Skeletal muscle tissue (tissue), 4 donors: ENCODE measurements around the gene SLC36A1. TPM values are rescaled to one million over a fixed set of nuclear protein-coding genes. Genes with fewer than 3 reads are reported as not detected.

ENCODE experiments used
- H3K27ac ChIP-seq: one replicate; pipeline ENCODE4 v1.7.0; 2013; ENCODE audit warnings: mild to moderate bottlenecking, low read depth, low read length, inconsistent platforms
- H3K27me3 ChIP-seq, 3 donors: one replicate each; pipeline ENCODE4 v1.7.0; 2013; ENCODE audit warnings: low read length in 3 of 3; ENCODE audit not compliant: control insufficient read depth in 3 of 3, insufficient read depth in 3 of 3
- H3K36me3 ChIP-seq, 3 donors: one replicate each; pipeline ENCODE4 v1.7.0; 2013; ENCODE audit warnings: low read length in 3 of 3; ENCODE audit not compliant: control insufficient read depth in 3 of 3, insufficient read depth in 3 of 3
- H3K4me1 ChIP-seq, 3 donors: one replicate each; pipeline ENCODE4 v1.7.0; 2013; ENCODE audit warnings: low read length in 3 of 3, mild to moderate bottlenecking in 3 of 3; ENCODE audit not compliant: control insufficient read depth in 3 of 3, insufficient read depth in 3 of 3
- H3K4me3 ChIP-seq, 3 donors: one replicate each; pipeline ENCODE4 v1.7.0; 2013; ENCODE audit warnings: low read length in 3 of 3
- H3K9ac ChIP-seq, 3 donors: one replicate each; pipeline ENCODE4 v1.7.0; 2013; ENCODE audit warnings: low read length in 3 of 3, mild to moderate bottlenecking in 3 of 3, moderate library complexity in 2 of 3, low read depth in 1 of 3
- H3K9me3 ChIP-seq, 3 donors: one replicate each; pipeline ENCODE4 v1.7.0; 2013; ENCODE audit warnings: low read length in 3 of 3; ENCODE audit not compliant: control insufficient read depth in 3 of 3
- total RNA-seq: library from RNA; depleted of rRNA; stranded (reverse); fragments of >200 nt; gene quantifications from one replicate; pipeline ENCODE4 v1.2.3, GENCODE V29; 2014
- donor health status: Osteomylitis.

SLC36A1 gene
- total RNA-seq, 1 donor from 2014 or later = 8.9 TPM

DNA sequence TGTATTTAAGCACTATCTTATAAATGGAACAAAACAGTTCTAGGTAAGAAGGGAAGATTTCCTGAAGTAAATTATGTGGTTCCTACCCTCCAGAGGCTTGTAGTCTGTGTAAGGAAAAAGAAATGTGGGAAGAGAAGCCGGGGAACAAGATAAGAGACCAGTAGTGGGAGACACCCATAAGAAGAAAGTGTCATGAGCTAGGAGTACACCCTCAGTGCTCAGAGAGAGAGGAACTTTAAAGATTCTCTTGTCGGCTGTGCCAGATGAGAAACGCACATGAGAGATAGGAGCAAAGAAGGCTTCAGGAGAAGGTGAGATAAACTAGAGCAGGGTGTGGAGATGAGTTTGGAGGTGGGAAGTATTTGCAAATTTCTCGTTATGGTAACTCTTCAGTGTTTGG lies 18.1 kb downstream of the SLC36A1 start:
- H3K4me1 ChIP-seq = peaks cover 0 to 3% (median 0%) of the 10 kb centered on the region in 3 donors
- no peak overlapping the region for H3K4me3 ChIP-seq
- H3K9me3 ChIP-seq = no peaks in the 10 kb centered on the region
- no peak overlapping the region for H3K9ac ChIP-seq
- peaks cover 28 to 35% (median 29%) of the 10 kb centered on the region in 3 donors for H3K36me3 ChIP-seq
- H3K27me3 ChIP-seq = no peaks in the 10 kb centered on the region
- no peak overlapping the region for H3K27ac ChIP-seq

DNA sequence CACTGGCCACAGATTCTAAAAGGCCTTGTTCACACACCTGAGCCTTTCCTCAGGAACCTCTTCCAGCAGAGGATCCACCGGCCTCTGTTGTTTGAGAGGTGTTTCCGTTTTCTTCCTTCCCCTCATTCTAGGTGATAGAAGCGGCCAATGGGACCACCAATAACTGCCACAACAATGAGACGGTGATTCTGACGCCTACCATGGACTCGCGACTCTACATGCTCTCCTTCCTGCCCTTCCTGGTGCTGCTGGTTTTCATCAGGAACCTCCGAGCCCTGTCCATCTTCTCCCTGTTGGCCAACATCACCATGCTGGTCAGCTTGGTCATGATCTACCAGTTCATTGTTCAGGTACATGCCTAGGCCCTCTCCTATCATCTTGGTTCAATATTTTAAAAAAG lies 20.2 kb downstream of the SLC36A1 start:
- Histone ChIP-seq H3K4me1 (peaks cover 0 to 3% (median 0%) of the 10 kb centered on the region in 3 donors), H3K9ac (no peak overlapping the region), H3K27me3 (no peaks in the 10 kb centered on the region), H3K36me3 (peaks cover 29 to 35% (median 31%) of the 10 kb centered on the region in 3 donors), H3K9me3 (no peaks in the 10 kb centered on the region), H3K4me3 (no peak overlapping the region), H3K27ac (no peak overlapping the region)

- no peak overlapping the region for H3K4me3 ChIP-seq
- peaks cover 27 to 39% (median 28%) of the 10 kb centered on the region in 3 donors for H3K36me3 ChIP-seq
- H3K27ac ChIP-seq = no peak overlapping the region
- no peak overlapping the region for H3K9ac ChIP-seq
- no peaks in the 10 kb centered on the region for H3K4me1 ChIP-seq
- no peaks in the 10 kb centered on the region for H3K27me3 ChIP-seq
- H3K9me3 ChIP-seq = no peaks in the 10 kb centered on the region
Measured at GRCh38 chr5:151469386-151469785, 22.0 kb downstream of the SLC36A1 start.

DNA sequence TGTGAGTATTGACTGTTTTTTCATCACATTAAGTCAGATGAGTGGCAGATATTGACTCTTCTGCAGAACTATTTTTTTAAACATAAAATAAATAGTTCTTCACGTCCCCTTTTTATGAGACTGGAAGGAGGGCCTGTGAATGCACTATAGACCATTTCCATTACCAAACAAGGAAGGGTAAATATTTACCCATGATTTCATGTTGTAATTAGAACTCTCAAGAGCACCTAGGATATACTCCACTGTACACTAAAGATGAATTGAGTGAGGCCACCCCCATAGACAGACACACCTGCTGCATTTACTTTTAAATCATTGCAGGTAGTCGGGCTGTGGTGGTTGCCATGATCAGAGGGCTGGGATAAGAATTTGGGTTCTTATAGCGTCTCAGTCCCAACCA lies 22.6 kb downstream of the SLC36A1 start:
- Histone ChIP-seq H3K4me1 (peaks cover 0 to 1% (median 0%) of the 10 kb centered on the region in 3 donors), H3K36me3 (peaks cover 21 to 32% (median 24%) of the 10 kb centered on the region in 3 donors), H3K4me3 (no peak overlapping the region), H3K9me3 (no peaks in the 10 kb centered on the region), H3K27me3 (no peaks in the 10 kb centered on the region), H3K27ac (no peak overlapping the region), H3K9ac (no peak overlapping the region)

DNA sequence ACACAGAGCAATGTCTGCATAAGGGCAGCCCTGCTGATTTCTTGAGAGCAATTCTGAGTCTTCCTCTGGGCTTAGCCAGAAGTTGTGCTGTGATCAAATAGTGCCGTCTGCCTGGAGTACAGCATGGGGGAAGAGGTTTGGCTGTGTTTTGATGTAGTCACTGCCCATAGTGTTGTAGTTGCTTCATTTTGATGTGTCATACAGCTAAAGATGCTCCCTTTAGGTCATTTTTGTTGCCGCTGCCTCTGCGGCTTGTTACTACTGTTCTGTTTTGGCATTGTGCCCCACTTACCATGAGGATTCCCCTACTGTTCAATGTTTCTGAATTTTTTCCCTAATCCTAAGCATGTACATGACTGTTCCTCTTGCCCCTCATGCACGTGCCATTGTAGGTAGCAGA lies 23.0 kb downstream of the SLC36A1 start:
- peaks cover 17 to 29% (median 19%) of the 10 kb centered on the region in 3 donors for H3K36me3 ChIP-seq
- H3K4me1 ChIP-seq = peaks cover under 1 to 6% (median under 1%) of the 10 kb centered on the region in 3 donors
- no peaks in the 10 kb centered on the region for H3K27me3 ChIP-seq
- no peak overlapping the region for H3K4me3 ChIP-seq
- H3K9ac ChIP-seq = no peak overlapping the region
- H3K27ac ChIP-seq = no peak overlapping the region
- no peaks in the 10 kb centered on the region for H3K9me3 ChIP-seq

DNA sequence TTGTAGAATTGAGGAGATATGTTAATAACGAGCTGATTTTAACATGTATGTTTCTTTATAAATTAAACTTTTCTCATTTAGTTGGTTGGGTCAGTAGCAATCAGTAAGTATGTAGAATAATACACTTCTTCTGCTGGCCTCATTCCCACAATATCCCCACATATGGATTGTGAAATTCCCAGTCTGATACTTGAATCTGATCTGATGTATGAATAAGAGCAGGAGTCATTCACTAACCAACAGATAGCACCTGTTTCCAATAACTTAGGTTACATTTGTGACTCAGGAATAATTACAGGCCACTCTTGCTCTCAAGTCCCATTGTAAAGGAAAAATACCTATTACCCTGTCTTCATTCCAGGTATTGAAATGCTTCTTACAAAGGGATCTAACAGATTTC lies 23.9 kb downstream of the SLC36A1 start:
- Histone ChIP-seq H3K4me1 (peaks cover 8 to 14% (median 9%) of the 10 kb centered on the region in 3 donors), H3K4me3 (no peak overlapping the region), H3K9me3 (no peaks in the 10 kb centered on the region), H3K9ac (no peak overlapping the region), H3K36me3 (peaks cover 15 to 33% (median 16%) of the 10 kb centered on the region in 3 donors), H3K27ac (no peak overlapping the region), H3K27me3 (no peaks in the 10 kb centered on the region)

- Histone ChIP-seq H3K36me3 (peaks cover 20 to 35% (median 25%) of the 10 kb centered on the region in 3 donors), H3K9ac (no peak overlapping the region), H3K9me3 (no peaks in the 10 kb centered on the region), H3K4me3 (no peak overlapping the region), H3K27ac (no peak overlapping the region), H3K4me1 (peaks cover 15 to 27% (median 20%) of the 10 kb centered on the region in 3 donors), H3K27me3 (no peaks in the 10 kb centered on the region)
Measured at GRCh38 chr5:151474799-151475198, 27.4 kb downstream of the SLC36A1 start.

DNA sequence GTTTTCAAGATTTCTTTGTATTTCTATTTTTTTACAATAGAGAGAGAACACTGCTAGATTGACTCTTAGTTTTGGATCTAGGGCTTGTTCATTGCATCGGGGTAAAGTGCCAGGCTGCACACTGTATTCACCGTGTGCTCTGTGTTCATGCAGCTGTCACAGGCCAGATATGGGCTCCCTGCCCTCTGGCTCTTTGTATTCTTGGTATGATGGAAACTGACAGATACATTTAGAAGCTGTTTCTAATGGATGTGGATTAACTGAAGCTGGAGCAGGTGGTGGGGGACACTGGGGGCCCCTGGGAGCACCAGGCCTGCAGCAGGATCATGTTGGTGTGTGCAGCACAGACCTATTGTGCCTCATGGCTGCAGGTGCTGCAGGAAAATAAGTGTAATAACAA lies 28.0 kb downstream of the SLC36A1 start:
- no peak overlapping the region for H3K4me3 ChIP-seq
- peaks cover 19 to 34% (median 20%) of the 10 kb centered on the region in 3 donors for H3K36me3 ChIP-seq
- no peaks in the 10 kb centered on the region for H3K27me3 ChIP-seq
- H3K4me1 ChIP-seq = peaks cover 16 to 28% (median 22%) of the 10 kb centered on the region in 3 donors
- no peaks in the 10 kb centered on the region for H3K9me3 ChIP-seq
- H3K9ac ChIP-seq = peak overlapping the region in 1 of 3 donors; percentile 42
- peak overlapping the region; percentile 28 for H3K27ac ChIP-seq

DNA sequence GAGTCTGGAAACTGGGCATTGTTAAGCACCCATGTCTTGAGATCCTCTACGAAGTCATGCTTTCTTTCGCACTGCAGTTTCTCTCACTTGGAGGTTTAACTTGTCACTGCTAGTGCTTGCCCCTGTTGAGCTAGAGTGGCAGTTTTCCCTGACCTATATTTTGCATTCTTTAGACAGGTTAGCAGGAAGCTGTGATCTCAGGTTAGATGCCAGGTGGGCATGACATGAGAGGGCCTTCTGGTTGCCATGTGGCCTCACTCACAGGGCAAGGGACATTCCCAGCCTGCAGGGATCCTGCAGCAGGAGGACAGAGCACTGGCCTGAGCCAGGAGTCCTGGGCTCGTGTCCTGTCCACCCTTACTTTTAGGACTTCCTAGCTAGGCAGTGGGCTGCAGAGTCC lies 28.6 kb downstream of the SLC36A1 start:
- Histone ChIP-seq H3K4me3 (no peak overlapping the region), H3K4me1 (peaks cover 22 to 34% (median 28%) of the 10 kb centered on the region in 3 donors), H3K9me3 (no peaks in the 10 kb centered on the region), H3K36me3 (peaks cover 17 to 34% (median 17%) of the 10 kb centered on the region in 3 donors), H3K9ac (peak overlapping the region in 1 of 3 donors; percentile 11), H3K27me3 (no peaks in the 10 kb centered on the region), H3K27ac (no peak overlapping the region)

DNA sequence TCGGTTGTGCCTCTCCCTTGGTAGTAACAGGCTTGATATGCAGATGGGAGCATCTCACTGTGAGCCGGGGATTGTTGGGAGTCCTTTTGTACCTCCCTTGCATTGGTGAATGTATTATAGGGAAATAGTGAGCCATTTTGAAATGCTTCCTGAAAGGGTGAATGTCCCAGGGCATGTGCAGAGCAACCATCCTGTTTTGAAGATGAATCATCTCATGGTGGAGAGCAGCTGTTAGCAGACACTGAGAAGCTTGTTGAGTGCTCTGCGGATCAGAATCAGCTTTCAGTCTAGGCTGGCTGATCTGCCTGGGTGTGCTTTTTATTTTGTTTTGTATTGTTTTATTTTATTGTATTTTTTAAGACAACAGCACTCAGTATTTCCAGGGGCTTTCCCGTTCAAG lies 29.7 kb downstream of the SLC36A1 start:
- H3K4me1 ChIP-seq = peaks cover 25 to 39% (median 31%) of the 10 kb centered on the region in 3 donors
- no peak overlapping the region for H3K4me3 ChIP-seq
- no peak overlapping the region for H3K27ac ChIP-seq
- no peaks in the 10 kb centered on the region for H3K9me3 ChIP-seq
- H3K36me3 ChIP-seq = peaks cover 17 to 34% (median 17%) of the 10 kb centered on the region in 3 donors
- H3K27me3 ChIP-seq = no peaks in the 10 kb centered on the region
- no peak overlapping the region for H3K9ac ChIP-seq
